SH-SY5Y (cell line): ENCODE data around the gene CCDC24.

Experiments
- GATA2 ChIP-seq: IDR thresholded peaks from 2 replicates; pipeline ENCODE4 v1.6.1; 2011; ENCODE audit warnings: mild to moderate bottlenecking, low read depth, low read length
- GATA3 ChIP-seq: IDR thresholded peaks from 2 replicates; pipeline ENCODE4 v1.6.1; 2011; ENCODE audit warnings: low read depth, mild to moderate bottlenecking, low read length, moderate library complexity

CCDC24 gene

GRCh38 chr1:43994794-43995790 is 3.7 kb downstream of the CCDC24 start:
- TF ChIP-seq GATA2, result no peak
- no peak for TF ChIP-seq GATA3

- TF ChIP-seq GATA2 (peak; percentile 42), GATA3 (no peak)
Observed at GRCh38 chr1:43995984-43996732, 4.8 kb downstream of the CCDC24 start.

- TF ChIP-seq GATA3 (no peak), GATA2 (no peak)
Observed at GRCh38 chr1:43996733-43997115, 5.3 kb downstream of the CCDC24 start.

- TF ChIP-seq GATA2, result no peak
- TF ChIP-seq GATA3, result no peak
Observed at GRCh38 chr1:43997295-43997999, 6.0 kb downstream of the CCDC24 start.

- TF ChIP-seq GATA3 (no peak), GATA2 (no peak)
Observed at GRCh38 chr1:43998000-43998378, 6.6 kb downstream of the CCDC24 start.

GRCh38 chr1:43999455-43999854 is 8.1 kb downstream of the CCDC24 start:
- TF ChIP-seq GATA2, result no peak
- no peak for TF ChIP-seq GATA3

- no peak for TF ChIP-seq GATA3
- no peak for TF ChIP-seq GATA2
Observed at GRCh38 chr1:44000122-44000665, 8.8 kb downstream of the CCDC24 start.

- TF ChIP-seq GATA2 (no peak), GATA3 (no peak)
Observed at GRCh38 chr1:44002165-44002564, 10.8 kb downstream of the CCDC24 start.

GRCh38 chr1:44002606-44003157 is 11.3 kb downstream of the CCDC24 start:
- TF ChIP-seq GATA2 (no peak), GATA3 (no peak)

GRCh38 chr1:44008259-44008658 is 16.9 kb downstream of the CCDC24 start:
- TF ChIP-seq GATA2 (no peak), GATA3 (no peak)

- TF ChIP-seq GATA2 (no peak), GATA3 (no peak)
Observed at GRCh38 chr1:44010935-44011471, 19.6 kb downstream of the CCDC24 start.

GRCh38 chr1:44012404-44012803 is 21.0 kb downstream of the CCDC24 start:
- TF ChIP-seq GATA3 (no peak), GATA2 (no peak)

- TF ChIP-seq GATA2 (no peak), GATA3 (no peak)
Observed at GRCh38 chr1:44012941-44013609, 21.7 kb downstream of the CCDC24 start.
